Kidney epithelial cell (primary cell): ENCODE measurements around the gene FRG2. TPM values are rescaled to one million over a fixed set of nuclear protein-coding genes. Genes with fewer than 3 reads are reported as not detected.
A peak's percentile ranks its signal among the peaks of the same experiment; 100 is the strongest.
"Not testable (repeated sequence)": the region's sequence is repeated elsewhere in the genome, so short reads cannot be mapped to it uniquely, and the experiment has no call there.

Experiments used
- DNase-seq: peaks from one replicate; pipeline ENCODE4 v3.0.0-alpha.2; 2010; ENCODE audit warnings: low read depth
- H3K27me3 ChIP-seq: 2 replicates; pipeline ENCODE4 v1.6.0; 2011; ENCODE audit warnings: low read length; ENCODE audit not compliant: control insufficient read depth, insufficient read depth
- H3K36me3 ChIP-seq: 2 replicates; pipeline ENCODE4 v1.5.1; 2011; ENCODE audit warnings: low read length; ENCODE audit not compliant: control insufficient read depth, insufficient read depth
- H3K4me3 ChIP-seq: 2 replicates; pipeline ENCODE4 v1.5.1; 2011; ENCODE audit warnings: low read depth, mild to moderate bottlenecking, control low read depth, low read length
- CTCF ChIP-seq: IDR thresholded peaks from 2 replicates; pipeline ENCODE4 v1.5.1; 2011; ENCODE audit warnings: mild to moderate bottlenecking, moderate library complexity, low read length, control low read depth, inconsistent platforms; ENCODE audit not compliant: insufficient read depth, poor library complexity, severe bottlenecking
- total RNA-seq: library from RNA; depleted of rRNA; stranded (reverse); fragments of >200 nt; gene quantifications from 2 replicates; pipeline ENCODE4 v1.2.3, GENCODE V29; 2015

FRG2 gene
- total RNA-seq, 1 donor from 2014 or later = not detected

- no peak for TF ChIP-seq CTCF
- no peak for DNase-seq
- H3K27me3 ChIP-seq = peaks cover 68% of the 10 kb centered on the region
- no peak overlapping the region for H3K4me3 ChIP-seq
- H3K36me3 ChIP-seq = no peaks in the 10 kb centered on the region
Observed at GRCh38 chr4:190016369-190017289, 10.4 kb downstream of the FRG2 start.

- no peak for DNase-seq
- TF ChIP-seq CTCF = no peak
- no peaks in the 10 kb centered on the region for H3K36me3 ChIP-seq
- peaks cover 61% of the 10 kb centered on the region for H3K27me3 ChIP-seq
- peak overlapping the region; percentile 32 for H3K4me3 ChIP-seq
Observed at GRCh38 chr4:190015538-190016368, 11.3 kb downstream of the FRG2 start.

- DNase-seq = no peak
- TF ChIP-seq CTCF = no peak
- Histone ChIP-seq H3K36me3 (no peaks in the 10 kb centered on the region), H3K4me3 (peak overlapping the region; percentile 32), H3K27me3 (peaks cover 53% of the 10 kb centered on the region)
Observed at GRCh38 chr4:190014771-190015537, 12.1 kb downstream of the FRG2 start.

GRCh38 chr4:189989941-189990340 lies 37.1 kb downstream of the FRG2 start:
- H3K27me3 ChIP-seq, H3K4me3 ChIP-seq, H3K36me3 ChIP-seq, DNase-seq: not testable (repeated sequence)

GRCh38 chr4:189988877-189989431 lies 38.1 kb downstream of the FRG2 start:
- Histone ChIP-seq H3K4me3 (no peak overlapping the region), H3K36me3 (no peaks in the 10 kb centered on the region), H3K27me3 (no peaks in the 10 kb centered on the region)
- no peak for DNase-seq
- no peak for TF ChIP-seq CTCF

- not testable (repeated sequence) for H3K36me3 ChIP-seq, H3K4me3 ChIP-seq, H3K27me3 ChIP-seq
- peak; percentile 35 for DNase-seq
Observed at GRCh38 chr4:189985651-189986243, 41.3 kb downstream of the FRG2 start.

GRCh38 chr4:189984661-189985060 lies 42.4 kb downstream of the FRG2 start:
- not testable (repeated sequence) for H3K27me3 ChIP-seq, DNase-seq, H3K4me3 ChIP-seq, H3K36me3 ChIP-seq

GRCh38 chr4:189983916-189984526 lies 43.0 kb downstream of the FRG2 start:
- H3K36me3 ChIP-seq, H3K4me3 ChIP-seq, DNase-seq, H3K27me3 ChIP-seq: not testable (repeated sequence)
